Kidney (tissue), 14 donors: ENCODE measurements around the gene STK24. TPM values are rescaled to one million over a fixed set of nuclear protein-coding genes. Genes with fewer than 3 reads are reported as not detected.

Source experiments
- DNase-seq, 5 donors: peaks; one replicate each; pipeline ENCODE4 v3.0.0-alpha.2; 2013 to 2020
- FAIRE-seq: peaks from 2 replicates; lab custom pipeline; 2012; peaks lifted over from hg19 to GRCh38; lab: Jason Lieb, UNC
- H3K27ac ChIP-seq, 2 donors: one replicate each; pipeline ENCODE4 v1.7.0; 2013; ENCODE audit warnings: low read depth in 2 of 2, low read length in 2 of 2, inconsistent platforms in 1 of 2
- H3K27me3 ChIP-seq: one replicate; pipeline ENCODE4 v1.7.1; 2013; ENCODE audit warnings: low read length, inconsistent platforms; ENCODE audit not compliant: control insufficient read depth, insufficient read depth
- H3K36me3 ChIP-seq, 3 donors: one replicate each; pipeline versions ENCODE4 v1.7.0 to v1.7.1; 2013; ENCODE audit warnings: low read length in 3 of 3, control low read depth in 1 of 3, inconsistent platforms in 1 of 3; ENCODE audit not compliant: insufficient read depth in 3 of 3, control insufficient read depth in 2 of 3
- H3K4me1 ChIP-seq, 3 donors: one replicate each; pipeline versions ENCODE4 v1.7.0 to v1.7.1; 2013; ENCODE audit warnings: low read length in 3 of 3, inconsistent platforms in 1 of 3, low read depth in 1 of 3; ENCODE audit not compliant: control insufficient read depth in 2 of 3, insufficient read depth in 2 of 3
- H3K4me3 ChIP-seq, 3 donors: one replicate each; pipeline versions ENCODE4 v1.7.0 to v1.8.1; 2013; ENCODE audit warnings: low read length in 3 of 3, control low read depth in 1 of 3, inconsistent platforms in 1 of 3
- H3K9ac ChIP-seq, 3 donors: one replicate each; pipeline versions ENCODE4 v1.7.0 to v1.7.1; 2013; ENCODE audit warnings: low read length in 3 of 3, control low read depth in 1 of 3, inconsistent platforms in 1 of 3
- H3K9me3 ChIP-seq, 3 donors: one replicate each; pipeline versions ENCODE4 v1.7.0 to v1.7.1; 2013; ENCODE audit warnings: low read length in 3 of 3, control low read depth in 1 of 3, inconsistent platforms in 1 of 3; ENCODE audit not compliant: control insufficient read depth in 2 of 3, insufficient read depth in 1 of 3
- CTCF ChIP-seq: IDR thresholded peaks from 3 replicates; pipeline ENCODE4 v1.5.1; 2012; ENCODE audit warnings: mild to moderate bottlenecking, moderate library complexity, borderline replicate concordance; ENCODE audit not compliant: insufficient read depth; ENCODE audit errors: extremely low read depth
- intact Hi-C: fragments of 100-400 bp; cut with DNase I; formaldehyde crosslinking; loops from one replicate; pipeline ENCODE4 v1.11.1; 2022
- polyA plus RNA-seq: library from polyadenylated mRNA; stranded (reverse); fragments of 350-450 nt; fragmentation: Illumina TruSeq; extraction: RNeasy Lipid Tissue Mini Kit (QIAGEN cat#74804); gene quantifications from one replicate; pipeline ENCODE4 v1.2.3, GENCODE V29; 2014; ENCODE audit warnings: low read depth, low replicate concordance; ENCODE audit not compliant: insufficient read depth
- total RNA-seq: library from RNA; stranded (reverse); fragmentation: NEBNext Ultra II Directional; extraction: Animal tissue kit (Norgen Biotek cat#: 25700); gene quantifications from one replicate; pipeline ENCODE4 v1.2.1, GENCODE V29; 2021
- donor health status: control.
- donor health status: control.
- donor health status: control.
- donor health status: control.
- donor health status: control.
- donor health status: DM: yes; HTN: yes; CAD: no.
- donor health status: Normal renal cell carcinoma (clear cell type).

Gene STK24
- total and polyA plus RNA-seq, 2 donors from 2014 or later, result 56.7 to 122 TPM

GRCh38 chr13:98429977-98430736 is 146.8 kb downstream of the STK24 start:
- H3K36me3 ChIP-seq, result peaks cover 11 to 49% (median 15%) of the 10 kb centered on the region in 3 donors
- FAIRE-seq, result no peak
- no peak overlapping the region for H3K27ac ChIP-seq

GRCh38 chr13:98429531-98429930 is 147.4 kb downstream of the STK24 start:
- Histone ChIP-seq H3K4me1 (no peaks in the 10 kb centered on the region), H3K4me3 (no peak overlapping the region), H3K9me3 (no peaks in the 10 kb centered on the region), H3K9ac (no peak overlapping the region), H3K36me3 (peaks cover 11 to 55% (median 15%) of the 10 kb centered on the region in 3 donors), H3K27ac (no peak overlapping the region), H3K27me3 (no peaks in the 10 kb centered on the region)
- no peak for TF ChIP-seq CTCF
- intact Hi-C loops, result no loop called here
- no peak for FAIRE-seq
- DNase-seq, result no peak

More at GRCh38 chr13:98429977-98430736, 146.8 kb downstream of the STK24 start:
- no peak for TF ChIP-seq CTCF
- Histone ChIP-seq H3K27me3 (no peaks in the 10 kb centered on the region), H3K4me3 (no peak overlapping the region), H3K4me1 (no peaks in the 10 kb centered on the region), H3K9ac (no peak overlapping the region), H3K9me3 (no peaks in the 10 kb centered on the region)
- intact Hi-C loops, result no loop called here
- DNase-seq, result no peak

- H3K9ac ChIP-seq, result no peak overlapping the region
- intact Hi-C loops, result no loop called here
- TF ChIP-seq CTCF, result no peak
- H3K4me3 ChIP-seq, result no peak overlapping the region
- FAIRE-seq, result no peak
- no peaks in the 10 kb centered on the region for H3K4me1 ChIP-seq
- no peak overlapping the region for H3K27ac ChIP-seq
- no peaks in the 10 kb centered on the region for H3K27me3 ChIP-seq
- H3K36me3 ChIP-seq, result peaks cover 11 to 53% (median 15%) of the 10 kb centered on the region in 3 donors
- DNase-seq, result no peak
- H3K9me3 ChIP-seq, result no peaks in the 10 kb centered on the region
Observed at GRCh38 chr13:98429081-98429480, 147.8 kb downstream of the STK24 start.
